Ecto neural progenitor cell (in vitro differentiated cells): ENCODE data around the gene CDX1.
A peak's percentile ranks its signal among the peaks of the same experiment; 100 is the strongest.

ENCODE experiments used
- DNase-seq: peaks from one replicate; pipeline ENCODE4 v3.0.0-alpha.2; 2018; ENCODE audit warnings: low spot score

Gene CDX1

DNA sequence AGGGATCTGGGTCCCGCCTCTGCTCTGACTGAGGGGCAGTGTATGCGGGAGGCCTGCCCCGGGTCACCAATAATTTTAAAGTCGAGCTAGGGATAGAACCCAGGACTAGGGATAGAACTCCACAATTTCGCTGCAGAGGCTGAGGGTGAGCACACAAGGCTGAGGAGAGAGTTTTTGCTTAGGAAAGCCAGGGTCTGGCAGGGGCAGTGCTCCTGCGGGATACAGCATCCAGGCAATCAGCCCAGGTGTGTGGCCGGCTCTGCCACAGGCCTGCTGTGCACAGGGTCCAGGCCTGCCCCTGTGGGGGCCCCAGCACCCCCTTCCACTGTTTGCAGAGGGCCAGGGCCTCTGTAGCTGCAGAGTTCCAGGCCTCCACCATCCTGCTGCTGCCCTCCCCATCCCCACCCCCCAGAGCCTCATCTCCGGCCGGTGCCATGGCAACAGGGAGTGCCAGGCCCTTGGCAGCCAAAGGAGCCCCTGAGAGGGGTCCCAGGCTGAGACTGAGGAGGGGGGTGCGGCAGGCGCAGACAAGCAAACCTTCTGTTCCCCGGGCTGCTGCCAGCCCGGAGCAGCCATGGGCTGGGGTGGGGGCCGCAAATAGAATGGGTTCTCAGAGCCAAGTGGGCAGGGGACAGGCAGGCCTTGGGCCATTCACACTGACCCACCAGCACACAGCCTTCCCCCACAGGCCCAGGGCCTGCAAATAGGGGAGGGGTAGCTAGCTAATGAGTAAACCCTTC lies 19.5 kb upstream of the CDX1 start:
- DNase-seq: no peak

DNA sequence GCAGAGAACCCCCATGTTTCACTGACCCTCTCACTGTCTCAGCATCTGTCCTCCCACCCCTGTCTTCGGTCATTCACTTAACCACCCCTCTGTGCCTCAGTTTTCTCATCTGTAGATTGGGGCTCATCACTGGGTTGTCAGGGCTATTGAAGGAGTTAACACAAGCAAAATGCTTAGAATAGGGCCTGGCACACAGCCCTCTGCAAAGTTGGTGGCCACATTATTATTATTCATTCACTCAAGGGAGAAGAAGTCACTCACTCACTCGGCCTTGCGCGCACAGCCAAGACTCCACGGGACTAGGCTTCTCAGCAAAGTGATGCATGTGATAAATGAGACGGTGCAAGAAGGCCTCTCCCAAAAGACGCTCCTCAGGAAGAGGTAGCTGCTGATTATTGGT lies 18.9 kb upstream of the CDX1 start:
- DNase-seq: no peak

DNA sequence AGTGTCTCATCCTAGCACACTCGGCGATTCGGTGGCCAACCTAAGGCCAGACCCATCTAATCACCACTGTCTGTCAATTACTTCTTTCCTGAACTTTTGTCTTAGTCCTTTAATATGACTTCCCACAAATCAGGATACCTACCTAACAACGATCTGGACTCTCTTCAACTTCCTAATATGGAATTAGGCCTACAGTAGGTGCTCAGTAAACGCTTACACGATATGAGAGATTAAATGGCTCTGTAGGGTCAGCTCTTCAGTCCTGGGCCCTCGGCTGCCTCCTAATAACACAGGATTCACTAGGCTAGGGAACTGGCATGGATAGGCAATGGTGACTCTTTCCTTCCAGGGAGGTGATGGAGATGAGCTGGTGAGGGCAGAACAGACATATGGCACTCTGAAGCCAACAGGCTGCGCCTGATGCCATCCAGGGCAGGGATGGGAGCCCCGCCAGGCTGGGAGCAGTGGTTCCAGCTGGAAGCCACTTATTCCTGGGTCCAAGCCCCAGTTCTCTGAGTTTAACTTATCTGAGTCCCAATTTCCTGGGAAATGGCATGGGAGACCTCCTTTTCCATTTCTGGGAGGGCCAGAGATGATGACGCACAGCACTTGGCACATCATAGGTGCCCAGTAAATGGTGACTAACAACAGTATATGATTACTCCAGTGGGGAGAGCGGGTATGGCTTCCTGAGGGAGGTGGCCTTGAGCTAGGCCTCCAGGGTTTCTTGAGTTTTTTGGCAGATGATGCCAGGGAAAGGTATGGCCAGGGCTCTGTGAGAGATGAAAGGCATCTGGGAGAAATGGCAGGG lies 18.3 kb upstream of the CDX1 start:
- no peak for DNase-seq

DNA sequence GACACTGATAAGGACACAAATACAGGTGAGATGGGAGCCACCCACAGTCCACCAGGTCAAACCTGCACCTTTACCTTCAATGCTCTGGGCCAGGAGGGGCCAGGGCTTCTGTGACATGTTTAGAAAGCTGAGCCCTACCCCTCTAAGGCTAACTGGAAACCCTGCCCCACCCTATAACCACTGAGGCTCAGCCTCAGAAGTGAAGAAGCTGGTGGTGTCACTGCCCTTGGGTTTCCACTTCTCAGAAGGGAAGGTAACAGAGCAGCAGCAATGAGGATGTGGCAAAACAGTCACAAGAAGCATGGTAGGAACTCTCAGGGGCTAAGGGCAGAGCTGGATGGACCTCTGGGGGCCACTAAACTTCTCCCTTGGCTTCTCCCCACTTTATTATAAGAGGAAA lies 17.0 kb upstream of the CDX1 start:
- no peak for DNase-seq

DNA sequence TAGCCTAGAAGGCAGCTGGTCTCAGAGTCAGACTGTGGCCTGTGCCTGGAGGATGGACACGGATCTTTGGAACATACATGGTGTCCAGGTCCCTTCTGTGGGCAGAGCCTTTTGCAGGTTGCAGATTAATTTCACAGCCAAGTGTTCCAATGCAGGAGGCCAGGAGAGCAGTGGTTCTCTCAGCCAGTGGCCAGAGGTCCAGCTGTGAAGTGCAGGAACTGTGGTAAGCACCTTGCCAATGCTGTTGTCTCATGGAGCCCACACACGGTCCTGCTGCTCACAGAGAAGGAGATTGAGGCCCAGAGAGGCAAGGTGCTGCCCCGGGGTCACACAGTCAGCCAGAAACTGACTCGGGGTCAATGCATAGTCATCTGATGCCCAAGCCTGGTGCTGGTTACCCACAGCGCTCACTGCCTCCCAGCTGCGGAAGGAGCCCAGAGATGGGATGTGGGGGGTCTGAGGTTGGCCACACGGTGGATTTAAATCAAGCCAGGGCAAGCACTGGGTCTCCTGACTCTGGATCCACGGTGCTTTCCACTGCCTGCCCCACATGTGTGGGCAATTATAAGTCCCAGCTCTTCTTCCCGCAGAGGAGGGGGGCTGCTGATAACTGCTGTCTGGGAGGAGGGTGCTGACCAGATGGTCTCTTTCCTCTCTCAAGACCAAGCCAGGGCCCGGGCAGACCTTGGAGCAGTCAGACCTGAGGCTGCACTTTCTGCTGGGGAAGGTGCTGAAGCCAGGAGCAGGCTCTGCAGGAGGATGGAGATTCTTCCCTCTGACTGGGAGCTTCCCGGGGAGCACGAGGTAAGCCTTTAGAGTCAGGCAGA lies 13.7 kb upstream of the CDX1 start:
- DNase-seq: no peak

DNA sequence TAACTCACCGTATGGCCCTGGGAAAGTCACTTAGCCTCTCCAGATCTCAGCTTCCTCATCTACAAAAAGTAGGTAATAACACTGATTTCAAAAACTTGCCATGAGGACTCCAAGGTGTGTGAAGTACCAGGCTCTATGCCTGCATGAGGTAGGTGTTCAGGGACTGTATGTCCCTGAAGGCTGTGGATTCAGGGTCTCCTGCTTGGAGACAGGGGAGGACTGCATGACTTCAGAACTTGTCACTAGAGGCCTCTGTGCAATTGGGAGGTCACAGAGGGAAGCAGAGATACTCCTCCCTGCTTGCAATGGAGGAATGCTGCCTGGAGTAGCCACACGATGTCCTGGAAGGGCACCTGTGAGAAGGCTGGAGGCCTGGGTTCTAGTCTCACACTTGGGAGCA lies 13.1 kb upstream of the CDX1 start:
- DNase-seq: no peak

DNA sequence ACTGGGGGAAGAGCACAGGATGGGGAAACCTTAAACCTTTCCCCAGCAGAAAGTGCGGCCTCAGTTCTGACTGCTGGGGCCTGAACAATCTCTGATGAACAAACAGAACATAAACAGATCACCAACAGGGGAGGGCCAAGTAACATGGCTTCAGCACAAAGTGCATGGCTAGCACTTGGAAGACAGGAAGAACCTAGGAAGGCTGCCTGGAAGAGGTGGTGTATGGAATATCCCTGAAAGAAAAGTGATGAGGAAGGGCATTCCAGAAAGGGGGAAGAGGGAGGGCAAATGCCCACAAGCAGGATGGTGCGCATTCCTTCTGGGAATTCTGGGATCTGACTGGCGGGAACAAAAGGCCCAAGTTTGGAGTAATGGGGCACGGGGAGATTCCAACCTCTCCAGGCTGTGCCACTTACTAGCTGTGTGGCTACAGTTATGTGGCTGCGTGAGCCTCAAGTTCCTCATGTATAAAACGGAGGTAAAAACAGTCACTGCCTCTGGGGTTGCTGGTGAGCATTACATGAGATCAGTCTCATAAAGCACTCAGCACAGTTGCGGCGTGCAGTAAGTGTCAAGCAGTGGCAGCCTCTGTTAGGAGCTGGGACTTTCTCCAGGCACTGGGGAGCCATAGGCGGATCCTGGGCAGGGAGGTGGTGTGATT lies 12.5 kb upstream of the CDX1 start:
- DNase-seq: no peak

DNA sequence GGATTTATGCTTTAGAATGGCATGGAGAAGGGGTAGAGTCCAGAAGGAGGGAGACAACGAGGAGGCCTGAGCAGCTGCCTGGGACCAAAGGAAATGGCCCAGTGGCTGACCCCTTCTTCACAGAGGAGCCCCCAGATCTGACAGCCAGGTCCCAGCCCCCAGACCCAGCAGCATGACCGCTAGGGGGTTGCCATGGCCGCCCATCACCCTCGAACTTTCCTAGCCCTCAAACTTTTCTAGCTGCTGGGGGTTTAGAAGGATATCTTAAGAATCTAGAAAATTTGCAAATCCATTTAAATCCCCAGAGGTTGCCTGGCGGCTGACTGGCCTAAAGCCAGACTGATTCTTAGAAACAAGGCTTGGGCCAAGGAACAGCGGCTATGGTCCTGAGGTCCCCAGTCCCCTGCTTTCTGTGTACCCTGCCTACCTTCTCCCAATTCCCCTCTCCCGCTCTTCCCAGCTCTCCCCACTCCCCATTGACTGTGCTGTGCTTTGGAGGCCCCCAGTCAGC lies 11.9 kb upstream of the CDX1 start:
- no peak for DNase-seq

DNA sequence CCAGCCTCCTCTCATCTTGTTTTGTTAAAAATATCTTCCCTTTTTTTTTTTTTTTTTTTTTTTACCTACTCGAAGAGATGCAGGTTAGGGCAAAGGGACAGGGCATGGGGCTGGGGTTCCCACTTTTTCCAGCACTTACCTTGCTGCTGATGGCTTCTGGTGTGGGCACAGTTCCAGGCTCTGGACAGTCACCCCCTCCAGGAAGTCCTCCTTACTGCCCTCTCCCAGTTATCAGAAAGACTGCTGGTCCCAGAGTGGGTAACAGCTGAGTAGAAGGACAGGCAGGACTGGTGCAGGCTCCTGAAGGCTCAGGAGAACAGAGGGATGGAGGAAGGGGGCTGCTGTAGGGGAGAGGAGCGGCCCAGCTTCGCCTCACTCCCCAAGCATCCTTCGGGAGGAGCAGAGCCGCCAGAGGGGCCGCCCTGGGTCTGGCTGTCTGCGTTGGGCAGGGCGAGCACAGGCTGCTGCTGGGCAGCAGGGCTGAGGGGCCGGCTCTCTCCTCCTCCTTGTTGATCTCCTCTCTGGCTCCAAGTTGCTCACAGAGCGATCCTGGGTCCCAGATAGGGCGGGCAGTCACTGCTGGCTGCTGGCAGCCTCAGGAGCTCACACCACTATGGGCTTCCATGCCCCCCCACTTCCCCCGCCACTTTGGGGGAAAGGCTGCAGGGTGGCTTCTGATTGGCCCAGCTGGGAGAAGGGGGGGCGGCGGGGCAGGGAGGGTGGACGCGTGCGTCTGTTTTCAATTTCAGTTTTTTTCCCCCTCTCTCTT lies 11.1 kb upstream of the CDX1 start, which contains the start of gene PDGFRB:
Gene PDGFRB (minus strand): TSS at position 588 of the 769 bp plus-strand sequence. CDS start 18,798 bp downstream, outside the sequence.
- DNase-seq: peak; percentile 84

DNA sequence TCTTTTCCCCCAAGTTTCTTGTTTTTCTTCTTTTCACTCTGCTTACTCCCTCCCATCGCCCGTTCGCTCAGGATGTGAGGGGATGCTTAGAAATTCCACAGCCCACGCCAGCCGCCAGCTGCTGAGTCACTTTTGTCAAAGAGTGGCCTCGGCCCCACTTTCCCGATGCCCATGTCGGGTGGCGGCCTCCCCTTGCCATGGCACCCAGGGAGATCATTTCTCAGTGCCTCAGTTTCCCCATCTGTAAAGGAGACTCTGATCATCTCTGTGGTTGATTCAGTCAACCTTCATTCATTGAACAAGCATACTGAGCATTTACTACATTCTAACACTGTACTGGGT lies 10.6 kb upstream of the CDX1 start:
- no peak for DNase-seq

DNA sequence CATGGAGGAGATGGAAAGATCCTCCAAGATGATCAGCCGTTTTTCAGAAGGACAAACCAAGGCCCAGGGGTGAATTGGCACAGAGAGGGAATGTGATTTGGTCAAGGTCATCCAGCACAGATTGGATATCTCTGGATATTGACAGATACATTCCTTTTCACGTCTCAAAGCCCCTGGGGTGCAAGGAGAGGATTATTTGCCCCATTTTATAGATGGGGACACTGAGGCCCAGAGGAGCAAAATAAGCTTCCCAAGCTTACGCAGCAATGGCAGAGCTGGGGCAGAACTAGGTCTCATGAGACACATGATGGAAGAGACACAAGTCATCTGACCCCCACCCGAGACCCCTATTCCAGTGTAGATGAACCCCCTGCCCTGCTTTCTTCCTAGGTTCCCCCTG lies 10.0 kb upstream of the CDX1 start:
- no peak for DNase-seq

DNA sequence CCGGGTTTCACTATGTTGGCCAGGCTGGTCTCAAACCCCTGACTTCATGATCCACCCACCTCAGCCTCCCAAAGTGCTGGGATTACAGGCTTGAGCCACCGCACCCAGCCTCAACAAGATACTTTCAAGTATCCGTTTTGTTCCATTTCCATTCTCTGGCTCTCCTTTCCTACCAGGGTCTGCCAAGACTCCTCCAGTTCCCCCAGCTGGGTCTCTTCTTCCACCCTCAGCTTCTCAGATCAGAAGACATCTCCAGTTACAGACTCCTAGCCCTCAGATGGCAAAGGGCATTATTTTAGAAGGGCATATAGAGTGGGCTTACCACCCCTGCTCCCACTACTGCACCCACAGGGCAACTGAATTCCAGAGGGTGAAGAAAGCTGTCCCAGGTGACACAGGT lies 9.4 kb upstream of the CDX1 start:
- DNase-seq: no peak

DNA sequence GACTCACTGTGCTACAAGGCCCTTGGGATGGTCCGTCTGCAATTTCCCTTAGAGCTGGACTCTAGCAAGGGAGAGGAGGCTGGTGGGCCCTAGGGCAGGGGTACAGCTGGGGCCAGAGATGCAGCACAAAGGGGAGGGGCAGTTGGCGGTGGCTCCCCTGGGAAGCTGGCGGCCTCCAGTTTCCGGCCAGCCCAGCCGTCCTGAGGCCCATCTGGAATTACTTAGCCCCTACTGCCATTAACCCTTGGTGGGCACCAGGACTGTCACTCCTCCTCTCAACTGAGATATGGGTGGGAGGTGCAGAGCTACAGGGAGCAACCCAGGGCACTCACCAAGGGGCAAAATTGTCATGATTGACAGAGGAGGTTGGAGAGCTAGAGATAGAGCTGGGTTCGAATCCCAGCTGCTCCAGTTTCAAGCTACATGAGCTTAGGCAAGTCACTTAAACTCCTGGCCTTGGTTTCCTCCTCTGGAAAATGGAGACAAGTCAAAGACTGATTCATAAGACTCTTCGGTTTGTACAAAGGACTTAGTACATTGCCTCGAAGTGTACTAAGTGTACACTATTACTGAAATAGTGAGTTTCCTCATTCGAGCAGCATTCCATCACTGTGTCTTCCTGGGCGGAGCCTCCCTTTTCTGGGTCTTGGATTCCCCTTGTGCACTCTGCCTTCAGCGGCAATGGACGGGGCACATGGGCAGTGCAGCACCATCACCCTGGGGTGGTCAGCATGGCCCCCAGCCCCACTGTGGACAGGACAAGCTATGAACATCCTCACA lies 8.2 kb upstream of the CDX1 start:
- DNase-seq: no peak

DNA sequence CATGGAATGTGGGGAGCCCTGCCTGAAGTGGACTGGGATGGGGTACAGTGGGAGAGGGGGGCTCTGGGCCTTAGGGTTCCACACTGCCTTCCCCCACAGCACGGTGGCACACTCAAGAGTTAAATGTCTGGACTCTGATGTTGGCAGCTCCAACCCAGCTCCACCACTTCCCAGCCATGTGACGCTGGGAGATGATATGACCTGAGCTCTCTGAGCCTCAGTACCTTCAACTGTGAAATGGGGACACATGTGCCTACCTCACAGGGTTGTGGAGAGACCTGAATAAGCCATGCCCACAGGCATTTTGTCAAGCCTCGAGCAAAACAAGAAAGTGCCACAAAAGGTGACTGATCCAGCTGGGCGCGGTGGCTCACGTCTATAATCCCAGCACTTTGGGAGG lies 7.5 kb upstream of the CDX1 start:
- no peak for DNase-seq

DNA sequence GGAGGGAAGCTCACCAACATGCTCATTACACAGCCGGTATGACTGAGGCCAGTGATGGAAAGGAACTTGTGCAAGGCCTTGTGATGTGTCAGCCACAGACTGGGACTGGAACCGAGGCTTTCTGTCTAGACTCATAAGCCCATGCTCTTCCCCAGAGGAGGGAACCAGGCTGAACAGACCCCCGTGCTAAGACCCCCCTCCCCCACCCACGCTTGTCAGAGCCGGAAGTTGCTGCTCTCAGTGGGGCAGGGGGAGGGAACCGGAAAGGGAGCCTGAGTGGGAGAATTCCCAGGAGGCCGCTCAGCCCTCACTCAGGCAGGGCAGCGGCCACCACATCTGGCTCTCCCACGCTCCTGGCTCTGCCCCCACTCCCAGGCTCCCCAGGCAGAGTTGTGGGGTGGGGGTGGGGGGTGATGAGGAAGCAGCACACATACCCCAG lies 6.8 kb upstream of the CDX1 start:
- no peak for DNase-seq

DNA sequence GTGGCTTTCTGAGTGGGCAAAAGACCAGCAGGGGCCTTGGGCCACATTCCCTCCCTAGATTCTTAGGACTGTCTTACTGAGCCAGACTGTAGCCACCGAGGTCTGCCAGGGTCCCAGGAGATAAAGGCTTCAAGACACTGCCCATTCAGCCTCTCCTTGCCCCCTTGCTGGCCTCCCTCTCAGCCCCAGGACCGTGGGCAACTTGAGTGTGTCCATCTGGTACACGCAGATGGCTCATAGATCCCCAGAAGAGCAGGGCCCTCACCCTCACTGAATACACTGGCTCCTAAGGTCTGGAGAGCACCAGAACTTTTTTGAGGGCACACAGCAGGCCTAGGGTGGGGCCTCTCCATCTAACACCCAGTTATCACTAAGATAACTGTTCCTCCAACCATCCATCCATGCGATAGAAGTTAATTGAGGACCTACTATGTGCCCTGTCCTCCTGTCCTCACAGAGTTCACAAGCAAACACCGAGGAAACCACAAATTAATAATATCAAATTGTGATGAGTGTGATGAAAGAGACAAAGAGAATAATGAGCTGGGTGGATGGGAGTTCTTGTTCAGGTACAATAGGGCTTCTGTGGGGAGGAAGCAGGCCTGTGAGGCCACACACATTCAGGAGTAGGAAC lies 6.0 kb upstream of the CDX1 start:
- no peak for DNase-seq

DNA sequence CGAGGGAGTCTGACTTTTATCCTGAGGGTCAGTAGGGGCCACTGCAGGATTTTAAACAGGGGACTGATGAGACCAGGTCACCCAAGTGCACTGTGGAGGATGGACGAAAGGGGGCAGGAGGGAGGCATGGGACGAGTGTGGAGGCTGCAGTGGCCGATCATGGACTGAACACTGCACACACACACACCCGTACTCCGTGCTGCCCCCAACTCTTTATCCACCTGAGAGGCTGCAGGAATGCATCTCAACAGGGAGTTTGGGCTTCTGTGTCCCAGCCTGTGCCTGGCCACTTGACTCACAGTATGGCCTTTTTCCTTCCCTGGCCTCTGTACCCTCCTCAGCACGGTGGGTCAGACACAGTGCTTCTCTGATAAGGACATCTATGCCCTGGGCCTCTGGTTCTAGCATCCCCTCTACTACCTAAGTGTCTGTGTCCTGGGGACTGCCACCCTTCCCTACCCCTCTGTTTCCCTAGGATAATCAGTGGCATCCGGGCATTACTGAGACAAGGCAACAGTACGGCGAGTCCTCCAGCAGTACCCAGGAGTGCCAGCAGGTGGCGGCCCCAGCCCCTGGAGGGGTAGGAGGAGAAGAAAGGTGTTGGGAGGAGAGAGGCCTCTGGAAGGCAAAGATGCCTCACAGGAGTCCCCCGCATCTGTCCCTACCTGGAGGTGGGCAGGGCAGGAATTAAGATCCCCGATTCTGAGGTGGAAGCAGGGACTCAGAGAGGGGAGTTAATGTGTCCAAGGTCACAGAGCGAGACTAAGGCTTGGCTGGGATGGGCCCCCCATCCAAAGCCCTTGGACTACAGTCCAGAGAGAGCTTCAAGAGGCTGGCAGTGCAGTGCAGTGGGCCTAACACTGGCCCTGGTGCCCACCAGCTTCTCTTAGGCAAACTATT lies 5.1 kb upstream of the CDX1 start:
- DNase-seq: peak; percentile 93

DNA sequence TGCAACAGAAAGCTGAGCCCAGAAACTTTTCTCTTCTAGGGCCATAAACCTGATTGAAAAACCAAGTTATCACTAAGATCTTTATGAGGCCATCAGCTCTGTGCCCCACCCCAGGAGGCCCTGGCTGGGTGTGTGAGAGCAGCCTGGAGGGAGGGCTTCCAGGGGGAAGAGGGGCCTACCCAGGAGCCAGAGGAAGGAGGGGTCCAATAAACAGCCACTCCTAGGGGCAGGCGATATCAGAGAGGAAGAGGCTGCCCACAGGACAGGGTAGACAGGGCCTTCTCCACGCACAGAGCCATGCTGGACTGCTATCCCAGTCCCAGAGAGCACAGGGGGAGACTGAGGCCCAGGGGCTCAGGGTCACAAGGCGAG lies 4.5 kb upstream of the CDX1 start:
- no peak for DNase-seq

DNA sequence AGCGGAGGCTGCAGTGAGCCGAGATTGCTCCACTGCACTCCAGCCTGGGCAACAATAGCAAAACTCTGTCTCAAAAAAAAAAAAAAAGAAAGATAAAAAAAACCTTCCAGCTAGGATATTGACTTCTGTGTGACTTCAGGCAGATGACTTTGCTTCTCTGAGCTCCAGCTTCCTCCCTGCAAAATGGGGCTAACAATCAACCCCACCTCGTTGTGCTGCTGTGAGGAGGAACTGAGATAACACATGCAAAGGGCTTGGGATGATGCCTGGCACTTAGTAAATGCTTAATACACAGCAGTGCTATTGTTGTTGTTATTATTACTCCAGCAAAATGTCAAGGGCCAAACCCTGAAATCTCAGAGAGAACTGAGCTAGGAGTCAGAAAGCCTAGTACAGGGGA lies 3.5 kb upstream of the CDX1 start:
- no peak for DNase-seq
